ENCODE measurements around the gene RAPGEFL1.

GRCh38 chr17:40158438-40159013 lies 18.7 kb upstream of the RAPGEFL1 start:
- TF ChIP-seq CTCF (IDR thresholded peaks at IDR 0.05; ENCODE audit: borderline replicate concordance, extremely low read depth, low read length, poor library complexity, severe bottlenecking) (no peak), EZH2 (IDR thresholded peaks at IDR 0.05; ENCODE audit: borderline replicate concordance, low read depth, low read length, severe bottlenecking) (no peak)

Measured in DND-41 (cell line).